Liver (tissue), 9 donors: Measurements from ENCODE around the gene SMC6. TPM values are rescaled to one million over a fixed set of nuclear protein-coding genes. Genes with fewer than 3 reads are reported as not detected.
A peak's percentile ranks its signal among the peaks of the same experiment; 100 is the strongest.

Experiments
- DNase-seq: peaks from one replicate; pipeline ENCODE4 v3.0.0-alpha.2; 2017; ENCODE audit warnings: low spot score
- H3K27ac ChIP-seq, 2 donors: one replicate each; pipeline ENCODE4 v1.7.0; 2013; ENCODE audit warnings: inconsistent platforms in 2 of 2, low read length in 2 of 2, control low read depth in 1 of 2, low read depth in 1 of 2, mild to moderate bottlenecking in 1 of 2
- H3K27me3 ChIP-seq, 4 donors: one replicate each; pipeline versions ENCODE4 v1.6.1 to v1.7.0; 2013; ENCODE audit warnings: low read length in 3 of 4, inconsistent platforms in 1 of 4, mild to moderate bottlenecking in 1 of 4, moderate library complexity in 1 of 4; ENCODE audit not compliant: control insufficient read depth in 4 of 4, insufficient read depth in 4 of 4
- H3K36me3 ChIP-seq, 4 donors: one replicate each; pipeline versions ENCODE4 v1.6.1 to v1.7.0; 2013; ENCODE audit warnings: low read length in 3 of 4, mild to moderate bottlenecking in 3 of 4, low read depth in 1 of 4, moderate library complexity in 1 of 4; ENCODE audit not compliant: control insufficient read depth in 4 of 4, insufficient read depth in 3 of 4
- H3K4me1 ChIP-seq, 4 donors: one replicate each; pipeline versions ENCODE4 v1.6.1 to v1.7.0; 2013; ENCODE audit warnings: low read length in 3 of 4, mild to moderate bottlenecking in 3 of 4, moderate library complexity in 1 of 4; ENCODE audit not compliant: control insufficient read depth in 4 of 4, insufficient read depth in 4 of 4
- H3K4me3 ChIP-seq, 3 donors: one replicate each; pipeline versions ENCODE4 v1.6.1 to v1.7.0; 2013; ENCODE audit warnings: low read length in 3 of 3, control low read depth in 1 of 3, low read depth in 1 of 3, mild to moderate bottlenecking in 1 of 3
- H3K9ac ChIP-seq, 2 donors: one replicate each; pipeline ENCODE4 v1.7.0; 2013; ENCODE audit warnings: low read length in 2 of 2, mild to moderate bottlenecking in 2 of 2, moderate library complexity in 2 of 2, control low read depth in 1 of 2, low read depth in 1 of 2
- H3K9me3 ChIP-seq, 4 donors: one replicate each; pipeline versions ENCODE4 v1.6.1 to v1.7.0; 2013; ENCODE audit warnings: low read length in 3 of 4; ENCODE audit not compliant: control insufficient read depth in 4 of 4
- ATF3 ChIP-seq: IDR thresholded peaks from 2 replicates; pipeline ENCODE4 v1.6.1; 2016; ENCODE audit warnings: antibody characterized with exemption
- CTCF ChIP-seq: fragments of 150-350 bp; IDR thresholded peaks from 2 replicates; pipeline ENCODE4 v1.5.1; 2017; ENCODE audit warnings: improper control_type of control experiment, low read depth, low read length; ENCODE audit not compliant: missing input control
- EGR1 ChIP-seq, 2 donors: IDR thresholded peaks; 2 replicates each; pipeline ENCODE4 v1.6.1; 2016 to 2018; ENCODE audit warnings: antibody characterized with exemption in 2 of 2, low read depth in 2 of 2
- FOXA2 ChIP-seq: IDR thresholded peaks from 2 replicates; pipeline ENCODE4 v1.6.1; 2016; ENCODE audit warnings: antibody characterized with exemption
- GABPA ChIP-seq, 2 donors: IDR thresholded peaks in 1 of 2; conservative IDR thresholded peaks in 1 of 2; 2 replicates each; pipeline ENCODE4 v1.6.1; 2016; ENCODE audit warnings: antibody characterized with exemption in 2 of 2, mild to moderate bottlenecking in 1 of 2, moderate library complexity in 1 of 2
- HNF4A ChIP-seq, 2 donors: conservative IDR thresholded peaks; 2 replicates each; pipeline ENCODE4 v1.6.1; 2016; ENCODE audit warnings: antibody characterized with exemption in 2 of 2, mild to moderate bottlenecking in 2 of 2
- HNF4G ChIP-seq: IDR thresholded peaks from 2 replicates; pipeline ENCODE4 v1.6.1; 2016; ENCODE audit warnings: antibody characterized with exemption
- JUND ChIP-seq, 2 donors: IDR thresholded peaks; 2 replicates each; pipeline ENCODE4 v1.6.1; 2016; ENCODE audit warnings: antibody characterized with exemption in 2 of 2
- MAX ChIP-seq: IDR thresholded peaks from 2 replicates; pipeline ENCODE4 v1.6.1; 2016; ENCODE audit warnings: antibody characterized with exemption
- NR2F2 ChIP-seq: IDR thresholded peaks from 2 replicates; pipeline ENCODE4 v1.6.1; 2016; ENCODE audit warnings: antibody characterized with exemption
- RAD21 ChIP-seq, 2 donors: IDR thresholded peaks; 2 replicates each; pipeline ENCODE4 v1.6.1; 2016; ENCODE audit warnings: antibody characterized with exemption in 2 of 2, mild to moderate bottlenecking in 2 of 2
- REST ChIP-seq: IDR thresholded peaks from 2 replicates; pipeline ENCODE4 v1.6.1; 2016; ENCODE audit warnings: antibody characterized with exemption, mild to moderate bottlenecking
- RXRA ChIP-seq, 2 donors: IDR thresholded peaks; 2 replicates each; pipeline ENCODE4 v1.6.1; 2017 to 2018; ENCODE audit warnings: antibody characterized with exemption in 2 of 2, mild to moderate bottlenecking in 1 of 2
- SP1 ChIP-seq: IDR thresholded peaks from 2 replicates; pipeline ENCODE4 v1.6.1; 2018; ENCODE audit warnings: antibody characterized with exemption, mild to moderate bottlenecking
- TAF1 ChIP-seq: conservative IDR thresholded peaks from 2 replicates; pipeline ENCODE4 v1.6.1; 2016; ENCODE audit warnings: antibody characterized with exemption, mild to moderate bottlenecking
- YY1 ChIP-seq: IDR thresholded peaks from 2 replicates; pipeline ENCODE4 v1.6.1; 2016; ENCODE audit warnings: antibody characterized with exemption, mild to moderate bottlenecking
- ZBTB33 ChIP-seq: IDR thresholded peaks from 2 replicates; pipeline ENCODE4 v1.6.1; 2016; ENCODE audit warnings: antibody characterized with exemption
- WGBS: extraction: QIAGEN DNeasy Blood & Tissue Kit; methylation state at CpG from one replicate; pipeline ENCODE4 v1.1.7; 2013; 5-methylcytosine and 5-hydroxymethylcytosine counted together
- polyA plus RNA-seq, 2 donors: library from polyadenylated mRNA; stranded (reverse) in 1 of 2; unstranded in 1 of 2; fragments of 200-250 nt in 1 of 2; fragments of >200 nt in 1 of 2; fragmentation: Nextera tagmentation in 1 of 2; extraction: Ambion mirVana in 1 of 2; gene quantifications; one replicate each; pipeline versions ENCODE4 v1.2.1 to v1.2.3, GENCODE V29; 2013 to 2015
- total RNA-seq, 2 donors: library from RNA; depleted of rRNA; stranded (reverse); fragments of >200 nt; gene quantifications; one replicate each; pipeline ENCODE4 v1.2.3, GENCODE V29; 2014
- donor health status: healthy.
- donor health status: healthy.
- donor health status: healthy.
- donor health status: healthy.
- donor health status: healthy.

The SMC6 gene
- total RNA-seq, result 10 to 100 TPM; 15.7 to 22.3 TPM
- polyA plus RNA-seq, result 1 to 10 TPM; 2.6 to 6.3 TPM

GRCh38 chr2:17753803-17754663, at the start of gene SMC6, which contains the start of gene GEN1:
Gene SMC6, minus strand, starts transcription at chr2:17753810. Its CDS starts 7,864 bp downstream, at chr2:17745946.
Gene GEN1, plus strand, starts transcription at chr2:17754138. Its CDS starts 5,806 bp downstream, at chr2:17759944.
- H3K9me3 ChIP-seq, result no peaks in the 10 kb centered on the region
- under 1% methylated on average over 76 of the region's 76 CpGs for WGBS
- peaks cover 5 to 57% (median 54%) of the 10 kb centered on the region in 4 donors for H3K4me1 ChIP-seq
- peak within 1 kb of the TSS; percentile 83 to 99 (median 85) for H3K4me3 ChIP-seq
- H3K27me3 ChIP-seq, result no peaks in the 10 kb centered on the region
- peak; percentile 91 for DNase-seq
- H3K36me3 ChIP-seq, result no peaks in the 10 kb centered on the region
- H3K27ac ChIP-seq, result peak within 1 kb of the TSS; percentile 93 to 98
- H3K9ac ChIP-seq, result peak within 1 kb of the TSS; percentile 79 to 92
- peak; percentile 45 for TF ChIP-seq YY1
- peak; percentile 64 to 65 for TF ChIP-seq EGR1 (IDR thresholded peaks at IDR 0.05; ENCODE audit: low read depth in 2 of 2)
- TF ChIP-seq TAF1, result no peak
- peak; percentile 72 for TF ChIP-seq NR2F2
- no peak for TF ChIP-seq HNF4A (conservative IDR thresholded peaks at IDR 0.05)
- no peak for TF ChIP-seq HNF4G
- TF ChIP-seq MAX, result peak; percentile 51
- peak in 1 of 2 donors; percentile 19 for TF ChIP-seq JUND (IDR thresholded peaks at IDR 0.05)
- TF ChIP-seq RXRA (IDR thresholded peaks at IDR 0.05), result peak; percentile 8 to 33
- peak; percentile 32 for TF ChIP-seq SP1
- TF ChIP-seq RAD21 (IDR thresholded peaks at IDR 0.05), result no peak
- no peak for TF ChIP-seq ZBTB33
- TF ChIP-seq FOXA2, result no peak
- no peak for TF ChIP-seq REST
- no peak for TF ChIP-seq ATF3
- TF ChIP-seq CTCF, result no peak
- TF ChIP-seq GABPA (IDR thresholded peaks at IDR 0.05 in 1 of 2, conservative IDR thresholded peaks at IDR 0.05 in 1 of 2), result peak; percentile 69 to 90
